Suprapubic skin (tissue), 4 donors: Measurements from ENCODE around the gene DNMT3A. TPM values are rescaled to one million over a fixed set of nuclear protein-coding genes. Genes with fewer than 3 reads are reported as not detected.

Source experiments
- DNase-seq, 2 donors: peaks; one replicate each; pipeline ENCODE4 v3.0.0-alpha.2; 2019; ENCODE audit warnings: low spot score in 2 of 2
- H3K27ac ChIP-seq: fragments of 200-600 bp; sonication (generic); one replicate; pipeline ENCODE4 v1.5.1; 2019
- H3K27me3 ChIP-seq: fragments of 200-600 bp; sonication (generic); one replicate; pipeline ENCODE4 v1.5.1; 2019
- H3K36me3 ChIP-seq: fragments of 200-600 bp; sonication (generic); one replicate; pipeline ENCODE4 v1.5.1; 2019
- H3K4me1 ChIP-seq: fragments of 200-600 bp; sonication (generic); one replicate; pipeline ENCODE4 v1.5.1; 2019
- H3K4me3 ChIP-seq: fragments of 200-600 bp; sonication (generic); one replicate; pipeline ENCODE4 v1.5.1; 2019; ENCODE audit warnings: mild to moderate bottlenecking
- H3K9me3 ChIP-seq: fragments of 200-600 bp; sonication (generic); one replicate; pipeline ENCODE4 v1.5.1; 2019
- CTCF ChIP-seq, 2 donors: fragments of 200-600 bp in 1 of 2; fragments of 450-650 bp in 1 of 2; sonication (generic) in 1 of 2; IDR thresholded peaks; one replicate each; pipeline ENCODE4 v1.5.1; 2016 to 2019; ENCODE audit warnings: antibody characterized with exemption in 2 of 2, mild to moderate bottlenecking in 1 of 2, moderate library complexity in 1 of 2
- EP300 ChIP-seq: sonication (generic); formaldehyde crosslinking; IDR thresholded peaks from one replicate; pipeline ENCODE4 v1.6.1; 2017; ENCODE audit warnings: antibody characterized with exemption
- POLR2A ChIP-seq, 2 donors: fragments of 450-650 bp; IDR thresholded peaks; one replicate each; pipeline ENCODE4 v1.6.1; 2017; ENCODE audit warnings: antibody characterized with exemption in 2 of 2, mild to moderate bottlenecking in 2 of 2, moderate library complexity in 2 of 2
- POLR2AphosphoS5 ChIP-seq, 3 donors: sonication (generic); formaldehyde crosslinking; IDR thresholded peaks; one replicate each; pipeline ENCODE4 v1.6.1; 2017; ENCODE audit warnings: antibody characterized with exemption in 3 of 3
- WGBS: methylation state at CpG from one replicate; pipeline ENCODE4 v1.1.5; 2018; 5-methylcytosine and 5-hydroxymethylcytosine counted together
- total RNA-seq, 4 donors: library from RNA; depleted of rRNA; stranded (reverse); fragments of >200 nt; gene quantifications; one replicate each; pipeline ENCODE4 v1.1.0, GENCODE V29; 2016

DNMT3A gene
- total RNA-seq, 4 donors from 2014 or later: 4.0 to 12.8 (median 9.5) TPM

- WGBS: 82% methylated on average over 22 of the region's 23 CpGs
- H3K36me3 ChIP-seq: no peaks in the 10 kb centered on the region
- TF ChIP-seq POLR2A (IDR thresholded peaks at IDR 0.05) (no peak), CTCF (IDR thresholded peaks at IDR 0.05) (no peak), EP300 (no peak), POLR2AphosphoS5 (IDR thresholded peaks at IDR 0.05) (no peak)
- H3K4me1 ChIP-seq: peaks cover 37% of the 10 kb centered on the region
- no peaks in the 10 kb centered on the region for H3K27me3 ChIP-seq
- no peaks in the 10 kb centered on the region for H3K9me3 ChIP-seq
- no peak overlapping the region for H3K4me3 ChIP-seq
- no peak for DNase-seq
- no peak overlapping the region for H3K27ac ChIP-seq
Observed at GRCh38 chr2:25331686-25332365, 9.9 kb downstream of the DNMT3A start.

GRCh38 chr2:25330937-25331336 is 10.8 kb downstream of the DNMT3A start:
- peaks cover 32% of the 10 kb centered on the region for H3K4me1 ChIP-seq
- peaks cover 6% of the 10 kb centered on the region for H3K9me3 ChIP-seq
- H3K27me3 ChIP-seq: no peaks in the 10 kb centered on the region
- 88% methylated on average over 4 of the region's 4 CpGs for WGBS
- DNase-seq: no peak
- TF ChIP-seq CTCF (IDR thresholded peaks at IDR 0.05): no peak
- peaks cover 4% of the 10 kb centered on the region for H3K36me3 ChIP-seq
- no peak overlapping the region for H3K27ac ChIP-seq
- no peak overlapping the region for H3K4me3 ChIP-seq

GRCh38 chr2:25330273-25330672 is 11.5 kb downstream of the DNMT3A start:
- WGBS: 95% methylated on average over 9 of the region's 10 CpGs

GRCh38 chr2:25328152-25329085 is 13.3 kb downstream of the DNMT3A start:
- 84% methylated on average over 22 of the region's 27 CpGs for WGBS
- H3K4me1 ChIP-seq: peaks cover 51% of the 10 kb centered on the region

More at GRCh38 chr2:25330273-25330672, 11.5 kb downstream of the DNMT3A start:
- no peaks in the 10 kb centered on the region for H3K27me3 ChIP-seq
- no peak for TF ChIP-seq CTCF (IDR thresholded peaks at IDR 0.05)
- TF ChIP-seq EP300: no peak
- TF ChIP-seq POLR2AphosphoS5 (IDR thresholded peaks at IDR 0.05): no peak
- no peak for TF ChIP-seq POLR2A (IDR thresholded peaks at IDR 0.05)
- H3K9me3 ChIP-seq: peaks cover 6% of the 10 kb centered on the region
- peaks cover 4% of the 10 kb centered on the region for H3K36me3 ChIP-seq
- no peak for DNase-seq
- no peak overlapping the region for H3K27ac ChIP-seq
- no peak overlapping the region for H3K4me3 ChIP-seq
- H3K4me1 ChIP-seq: peaks cover 36% of the 10 kb centered on the region

More at GRCh38 chr2:25328152-25329085, 13.3 kb downstream of the DNMT3A start:
- H3K27me3 ChIP-seq: no peaks in the 10 kb centered on the region
- no peak for DNase-seq
- H3K4me3 ChIP-seq: no peak overlapping the region
- no peak overlapping the region for H3K27ac ChIP-seq
- peaks cover 4% of the 10 kb centered on the region for H3K36me3 ChIP-seq
- no peak for TF ChIP-seq EP300
- no peak for TF ChIP-seq POLR2AphosphoS5 (IDR thresholded peaks at IDR 0.05)
- TF ChIP-seq CTCF (IDR thresholded peaks at IDR 0.05): no peak
- no peak for TF ChIP-seq POLR2A (IDR thresholded peaks at IDR 0.05)
- peaks cover 6% of the 10 kb centered on the region for H3K9me3 ChIP-seq
